GM23338 (cell line): Measurements from ENCODE around the gene FUT1. TPM values are rescaled to one million over a fixed set of nuclear protein-coding genes. Genes with fewer than 3 reads are reported as not detected.

Experiments
- ATAC-seq: fragments of 200-7000 bp; cut with Tn5 transposase; 3 replicates; pipeline ENCODE4 v1.9.1; 2020
- DNase-seq: peaks from one replicate; pipeline ENCODE4 v3.0.0-alpha.2; 2015; ENCODE audit warnings: low spot score
- H2AFZ ChIP-seq: fragments of 200-600 bp; sonication (generic); 2 replicates; pipeline ENCODE4 v1.8.0; 2016; ENCODE audit warnings: antibody characterized with exemption, mild to moderate bottlenecking, moderate library complexity
- H3F3A ChIP-seq: fragments of 200-600 bp; sonication (generic); replicated peaks from 2 replicates; pipeline ENCODE4 v1.8.0; 2017; ENCODE audit warnings: antibody characterized with exemption, mixed run types, low read depth
- H3K27ac ChIP-seq: fragments of 200-600 bp; sonication (generic); 2 replicates; pipeline ENCODE4 v1.6.1; 2016; ENCODE audit warnings: low read depth
- H3K27me3 ChIP-seq: fragments of 200-600 bp; sonication (generic); 2 replicates; pipeline ENCODE4 v1.8.0; 2016; ENCODE audit warnings: mild to moderate bottlenecking, mixed run types, moderate library complexity; ENCODE audit not compliant: insufficient read depth
- H3K36me3 ChIP-seq: fragments of 200-600 bp; sonication (generic); 2 replicates; pipeline ENCODE4 v1.8.0; 2016; ENCODE audit warnings: mild to moderate bottlenecking; ENCODE audit not compliant: insufficient read depth
- H3K4me1 ChIP-seq: fragments of 200-600 bp; sonication (generic); 2 replicates; pipeline ENCODE4 v1.8.0; 2016; ENCODE audit warnings: mild to moderate bottlenecking, moderate library complexity; ENCODE audit not compliant: insufficient read depth
- H3K4me2 ChIP-seq: fragments of 200-600 bp; sonication (generic); 2 replicates; pipeline ENCODE4 v1.7.1; 2017; ENCODE audit warnings: mixed run types
- H3K4me3 ChIP-seq: fragments of 200-600 bp; sonication (generic); 2 replicates; pipeline ENCODE4 v1.6.1; 2016; ENCODE audit warnings: mixed run types
- H3K79me2 ChIP-seq: fragments of 200-600 bp; sonication (generic); replicated peaks from 2 replicates; pipeline ENCODE4 v1.8.0; 2017; ENCODE audit warnings: mild to moderate bottlenecking; ENCODE audit not compliant: insufficient read depth
- H3K9me2 ChIP-seq: fragments of 200-600 bp; sonication (generic); 2 replicates; pipeline ENCODE4 v1.8.0; 2017; ENCODE audit not compliant: insufficient read depth
- H4K20me1 ChIP-seq: fragments of 200-600 bp; sonication (generic); replicated peaks from 2 replicates; pipeline ENCODE4 v1.8.0; 2017; ENCODE audit warnings: mild to moderate bottlenecking; ENCODE audit not compliant: insufficient read depth
- H3K27ac Mint-ChIP-seq: 2 replicates; pipeline ENCODE4 v1.8.0; 2020; ENCODE audit warnings: inconsistent platforms, mild to moderate bottlenecking, moderate library complexity, mixed read lengths
- H3K27me3 Mint-ChIP-seq: 3 replicates; pipeline ENCODE4 v1.8.0; 2022; ENCODE audit warnings: low read depth, mild to moderate bottlenecking, moderate library complexity, mixed read lengths, inconsistent platforms; ENCODE audit not compliant: insufficient read depth, poor library complexity
- H3K36me3 Mint-ChIP-seq: 3 replicates; pipeline ENCODE4 v1.8.0; 2021; ENCODE audit warnings: low read depth, mild to moderate bottlenecking, inconsistent platforms, moderate library complexity, mixed read lengths
- H3K4me1 Mint-ChIP-seq: 3 replicates; pipeline ENCODE4 v1.8.0; 2020; ENCODE audit warnings: mild to moderate bottlenecking, inconsistent platforms, mixed read lengths
- H3K4me3 Mint-ChIP-seq: 3 replicates; pipeline ENCODE4 v1.8.0; 2021; ENCODE audit warnings: moderate library complexity, mild to moderate bottlenecking, inconsistent platforms, mixed read lengths
- H3K9me3 Mint-ChIP-seq: 3 replicates; pipeline ENCODE4 v1.8.0; 2020; ENCODE audit warnings: moderate library complexity, mild to moderate bottlenecking, inconsistent platforms, mixed read lengths
- CREB1 ChIP-seq: fragments of 250-450 bp; sonication (Bioruptor Pico); IDR thresholded peaks from 2 replicates; pipeline ENCODE4 v1.5.0; 2020; ENCODE audit warnings: low read depth, mild to moderate bottlenecking, moderate library complexity
- CTCF ChIP-seq, 2 experiments: fragments of 200-600 bp in 1 of 2; sonication (generic) in 1 of 2; conservative IDR thresholded peaks; 2 replicates each; pipeline versions ENCODE4 v1.5.1 to v1.6.1; 2016 to 2017; ENCODE audit warnings: antibody characterized with exemption in 2 of 2, low read depth in 2 of 2, mild to moderate bottlenecking in 2 of 2, moderate library complexity in 1 of 2
- EZH2phosphoT487 ChIP-seq: fragments of 200-600 bp; sonication (generic); IDR thresholded peaks from one replicate; pipeline ENCODE4 v1.8.1; 2018; ENCODE audit warnings: antibody characterized with exemption; ENCODE audit not compliant: unreplicated experiment
- JUNB ChIP-seq: IDR thresholded peaks from one replicate; pipeline ENCODE4 v1.6.1; 2016; ENCODE audit warnings: antibody characterized with exemption; ENCODE audit not compliant: unreplicated experiment
- NANOG ChIP-seq: IDR thresholded peaks from 2 replicates; pipeline ENCODE4 v1.6.1; 2016; ENCODE audit warnings: antibody characterized with exemption, borderline replicate concordance
- POLR2AphosphoS5 ChIP-seq: IDR thresholded peaks from 2 replicates; pipeline ENCODE4 v1.6.1; 2016; ENCODE audit warnings: antibody characterized with exemption, low read depth
- ZNF331 ChIP-seq: fragments of 250-450 bp; sonication (Bioruptor Pico); IDR thresholded peaks from 2 replicates; pipeline ENCODE4 v1.5.0; 2020; ENCODE audit warnings: low read depth, mild to moderate bottlenecking, moderate library complexity
- ZNF462 ChIP-seq: fragments of 250-450 bp; sonication (Bioruptor Pico); IDR thresholded peaks from 2 replicates; pipeline ENCODE4 v1.5.0; 2020; ENCODE audit warnings: mild to moderate bottlenecking, moderate library complexity
- polyA plus RNA-seq: library from polyadenylated mRNA; unstranded; fragments of >200 nt; fragmentation: Nextera tagmentation; extraction: Ambion mirVana; gene quantifications from 2 replicates; pipeline ENCODE4 v1.2.1, GENCODE V29; 2016
- total RNA-seq: library from RNA; depleted of rRNA; stranded (reverse); fragments of >200 nt; shearing (Covaris generic); gene quantifications from 2 replicates; pipeline ENCODE4 v1.2.3, GENCODE V29; 2014

The FUT1 gene
- total and polyA plus RNA-seq, 2 experiments from 2014 or later: 4.4 to 20.8 TPM

- TF ChIP-seq ZNF462 (CRISPR knock-in tag) (no peak), ZNF331 (CRISPR knock-in tag) (no peak), CREB1 (no peak)
Measured at GRCh38 chr19:48708471-48708870, 44.0 kb downstream of the FUT1 start (continued).

GRCh38 chr19:48705431-48705830 lies 47.0 kb downstream of the FUT1 start:
- Histone ChIP-seq H3K36me3 (no peaks in the 10 kb centered on the region), H3K4me2 (no peak overlapping the region), H3K79me2 (no peaks in the 10 kb centered on the region), H3K27ac (no peak overlapping the region), H3F3A (0 out of 2 replicates have a peak, but pooled peaks cover 4% of the 10 kb centered on the region), H3K9me2 (no peaks in the 10 kb centered on the region), H3K4me3 (no peak overlapping the region), H3K4me1 (peaks cover 7% of the 10 kb centered on the region; the same call in 1 of the 2 replicates), H2AFZ (no peak overlapping the region), H3K27me3 (no peaks in the 10 kb centered on the region), H4K20me1 (no peaks in the 10 kb centered on the region)
- Mint-ChIP-seq H3K9me3 (peaks cover 11% of the 10 kb centered on the region), H3K4me1 (peaks cover 9% of the 10 kb centered on the region), H3K27me3 (peaks cover 11% of the 10 kb centered on the region), H3K27ac (no peak overlapping the region), H3K36me3 (peaks cover 36% of the 10 kb centered on the region), H3K4me3 (no peak overlapping the region)
- ATAC-seq (no peak), DNase-seq (no peak)
- TF ChIP-seq JUNB (no peak), EZH2phosphoT487 (no peak), CTCF (conservative IDR thresholded peaks at IDR 0.05; ENCODE audit: low read depth in 2 of 2) (no peak), ZNF462 (CRISPR knock-in tag) (no peak), CREB1 (no peak), POLR2AphosphoS5 (no peak), NANOG (no peak)
